HEK293T (cell line): ENCODE measurements around the gene SIDT2.

ENCODE experiments used
- ARNT ChIP-seq: fragments of 450-650 bp; IDR thresholded peaks from 2 replicates; pipeline ENCODE4 v1.6.1; 2017; ENCODE audit warnings: mild to moderate bottlenecking
- ELF4 ChIP-seq: fragments of 450-650 bp; IDR thresholded peaks from 2 replicates; pipeline ENCODE4 v1.6.1; 2017; ENCODE audit warnings: antibody characterized with exemption
- FOXA1 ChIP-seq: fragments of 450-650 bp; IDR thresholded peaks from 2 replicates; pipeline ENCODE4 v1.6.1; 2016; ENCODE audit warnings: mild to moderate bottlenecking
- FOXK2 ChIP-seq: fragments of 450-650 bp; IDR thresholded peaks from 2 replicates; pipeline ENCODE4 v1.6.1; 2016; ENCODE audit warnings: mild to moderate bottlenecking
- FOXM1 ChIP-seq: fragments of 450-650 bp; IDR thresholded peaks from 2 replicates; pipeline ENCODE4 v1.6.1; 2017; ENCODE audit warnings: mild to moderate bottlenecking, borderline replicate concordance
- L3MBTL2 ChIP-seq: fragments of 450-650 bp; conservative IDR thresholded peaks from 2 replicates; pipeline ENCODE4 v1.6.1; 2016; ENCODE audit warnings: mild to moderate bottlenecking
- NFRKB ChIP-seq: fragments of 450-650 bp; IDR thresholded peaks from 2 replicates; pipeline ENCODE4 v1.6.1; 2016; ENCODE audit warnings: mild to moderate bottlenecking, moderate library complexity
- SP1 ChIP-seq: fragments of 450-650 bp; IDR thresholded peaks from 2 replicates; pipeline ENCODE4 v1.6.1; 2017
- TARDBP ChIP-seq: fragments of 450-650 bp; IDR thresholded peaks from 2 replicates; pipeline ENCODE4 v1.6.1; 2016
- ZNF384 ChIP-seq: fragments of 450-650 bp; IDR thresholded peaks from 2 replicates; pipeline ENCODE4 v1.6.1; 2016

DNA sequence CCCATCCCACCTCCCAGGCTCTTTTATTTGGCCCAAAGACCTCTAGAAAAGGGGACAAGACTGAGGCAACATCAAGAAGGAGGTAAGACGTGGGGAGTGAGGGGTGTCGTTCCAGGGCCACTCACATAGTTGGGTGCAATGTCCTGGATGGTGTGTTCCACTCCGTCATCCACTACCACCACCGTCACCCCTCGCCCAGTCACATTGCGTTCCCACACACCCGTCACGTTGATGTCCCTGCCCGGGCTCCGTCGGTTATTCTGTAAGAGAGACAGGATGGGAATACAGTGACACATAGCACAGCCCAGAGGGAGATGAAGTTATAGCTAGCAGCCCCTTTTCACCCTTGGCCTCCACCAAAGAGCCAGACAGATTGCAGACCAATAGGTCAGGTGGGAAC, 49.5 kb downstream of the SIDT2 start:
- no peak for TF ChIP-seq NFRKB
- no peak for TF ChIP-seq ELF4
- TF ChIP-seq ARNT, result no peak
- TF ChIP-seq ZNF384, result no peak
- no peak for TF ChIP-seq FOXK2
- no peak for TF ChIP-seq TARDBP
- no peak for TF ChIP-seq L3MBTL2
- no peak for TF ChIP-seq FOXM1
- no peak for TF ChIP-seq FOXA1
- no peak for TF ChIP-seq SP1
